ENCODE results near the gene TJP3. TPM values are rescaled to one million over a fixed set of nuclear protein-coding genes. Genes with fewer than 3 reads are reported as not detected.
"Not testable (repeated sequence)": the region's sequence is repeated elsewhere in the genome, so short reads cannot be mapped to it uniquely, and the experiment has no call there.

TJP3 gene
- total and polyA plus RNA-seq, 2 donors: 1.4 to 3.3 TPM

DNA sequence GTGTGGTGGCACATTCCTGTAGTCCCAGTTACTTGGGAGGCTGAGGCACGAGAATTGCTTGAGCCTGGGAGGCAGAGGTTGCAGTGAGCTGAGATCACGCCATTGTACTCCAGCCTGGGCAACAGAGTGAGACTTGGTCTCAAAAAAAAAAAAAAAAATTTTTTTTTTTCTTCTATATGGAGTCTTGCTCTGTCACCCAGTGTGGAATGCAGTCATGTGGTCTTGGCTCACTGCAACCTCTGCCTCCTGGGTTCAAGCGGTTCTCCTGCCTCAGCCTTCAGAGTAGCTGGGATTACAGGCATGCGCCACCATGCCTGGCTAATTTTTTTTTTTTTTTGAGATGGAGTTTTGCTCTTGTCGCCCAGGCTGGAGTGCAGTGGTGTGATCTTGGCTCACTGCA is 57.6 kb downstream of the TJP3 start:
- H3K27me3 ChIP-seq (ENCODE audit: control insufficient read depth in 2 of 2, insufficient read depth in 1 of 2, low read length in 1 of 2); DNase-seq (ENCODE audit: low read depth in 6 of 9, low spot score in 9 of 9); H3K4me3 ChIP-seq (ENCODE audit: low read length in 2 of 2); H3K9me3 ChIP-seq (ENCODE audit: control insufficient read depth in 2 of 2, insufficient read depth in 1 of 2, low read length in 1 of 2); H3K27ac ChIP-seq (ENCODE audit: low read depth in 1 of 2, low read length in 1 of 2): not testable (repeated sequence)
- 97% methylated on average over 5 of the region's 5 CpGs for WGBS
- Histone ChIP-seq H3K36me3 (ENCODE audit: control insufficient read depth in 2 of 2, insufficient read depth in 2 of 2, low read length in 1 of 2) (peaks cover 30 to 44% of the 10 kb centered on the region in 2 donors), H3K4me1 (ENCODE audit: control insufficient read depth in 2 of 2, insufficient read depth in 2 of 2, low read length in 2 of 2) (peaks cover 7 to 17% of the 10 kb centered on the region in 2 donors)

DNA sequence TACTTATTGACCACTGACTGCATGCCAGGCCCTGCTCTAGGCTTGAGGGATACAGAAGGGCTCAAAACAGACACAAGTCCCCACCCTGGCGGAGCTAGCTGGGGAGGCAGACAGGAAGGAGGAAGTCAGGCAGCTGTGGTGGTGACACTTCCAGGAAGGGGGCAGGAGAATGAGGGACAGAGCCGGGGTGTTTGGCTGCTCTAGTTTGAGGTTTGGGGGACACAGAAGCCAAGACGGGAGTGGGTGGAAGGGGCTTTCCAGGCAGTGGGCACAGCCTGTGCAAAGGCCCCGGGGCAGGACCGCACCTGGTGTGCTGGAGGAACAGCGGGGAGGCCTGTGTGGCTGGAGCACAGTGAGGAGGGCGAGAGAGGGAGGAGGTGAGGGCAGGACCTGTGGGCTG is 58.3 kb downstream of the TJP3 start:
- Histone ChIP-seq H3K9me3 (ENCODE audit: control insufficient read depth in 2 of 2, insufficient read depth in 1 of 2, low read length in 1 of 2) (no peaks in the 10 kb centered on the region), H3K27ac (ENCODE audit: low read depth in 1 of 2, low read length in 1 of 2) (no peak overlapping the region), H3K27me3 (ENCODE audit: control insufficient read depth in 2 of 2, insufficient read depth in 1 of 2, low read length in 1 of 2) (no peaks in the 10 kb centered on the region), H3K4me3 (ENCODE audit: low read length in 2 of 2) (no peak overlapping the region), H3K4me1 (ENCODE audit: control insufficient read depth in 2 of 2, insufficient read depth in 2 of 2, low read length in 2 of 2) (peaks cover 4 to 12% of the 10 kb centered on the region in 2 donors), H3K36me3 (ENCODE audit: control insufficient read depth in 2 of 2, insufficient read depth in 2 of 2, low read length in 1 of 2) (peaks cover 30 to 44% of the 10 kb centered on the region in 2 donors)
- 96% methylated on average over 7 of the region's 7 CpGs for WGBS
- DNase-seq (ENCODE audit: low read depth in 6 of 9, low spot score in 9 of 9): no peak

DNA sequence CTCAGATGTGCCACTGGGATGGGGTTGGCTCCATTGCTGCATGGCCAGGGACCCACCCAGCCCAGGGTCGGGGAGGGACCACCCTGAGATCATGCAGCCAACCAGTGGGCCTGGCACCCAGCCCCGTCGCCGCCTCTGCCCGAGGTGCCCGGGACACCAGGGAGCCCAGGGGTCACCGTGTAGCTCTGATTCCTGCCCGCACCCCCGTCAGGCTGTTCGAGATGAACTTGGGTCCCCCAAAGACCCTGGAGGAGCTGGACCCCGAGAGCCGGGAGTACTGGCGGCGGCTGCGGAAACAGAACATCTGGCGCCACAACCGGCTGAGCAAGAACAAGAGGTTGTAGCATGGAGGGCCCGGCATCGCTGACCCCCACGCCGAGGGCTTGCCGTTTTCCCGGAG is 58.9 kb downstream of the TJP3 start:
- Histone ChIP-seq H3K27ac (ENCODE audit: low read depth in 1 of 2, low read length in 1 of 2) (peak overlapping the region in 1 of 2 donors; percentile 9), H3K4me3 (ENCODE audit: low read length in 2 of 2) (no peak overlapping the region), H3K9me3 (ENCODE audit: control insufficient read depth in 2 of 2, insufficient read depth in 1 of 2, low read length in 1 of 2) (no peaks in the 10 kb centered on the region), H3K4me1 (ENCODE audit: control insufficient read depth in 2 of 2, insufficient read depth in 2 of 2, low read length in 2 of 2) (peaks cover 0 to 7% of the 10 kb centered on the region in 2 donors), H3K36me3 (ENCODE audit: control insufficient read depth in 2 of 2, insufficient read depth in 2 of 2, low read length in 1 of 2) (peaks cover 30 to 44% of the 10 kb centered on the region in 2 donors), H3K27me3 (ENCODE audit: control insufficient read depth in 2 of 2, insufficient read depth in 1 of 2, low read length in 1 of 2) (no peaks in the 10 kb centered on the region)
- no peak for DNase-seq (ENCODE audit: low read depth in 6 of 9, low spot score in 9 of 9)
- 99% methylated on average over 23 of the region's 23 CpGs for WGBS

DNA sequence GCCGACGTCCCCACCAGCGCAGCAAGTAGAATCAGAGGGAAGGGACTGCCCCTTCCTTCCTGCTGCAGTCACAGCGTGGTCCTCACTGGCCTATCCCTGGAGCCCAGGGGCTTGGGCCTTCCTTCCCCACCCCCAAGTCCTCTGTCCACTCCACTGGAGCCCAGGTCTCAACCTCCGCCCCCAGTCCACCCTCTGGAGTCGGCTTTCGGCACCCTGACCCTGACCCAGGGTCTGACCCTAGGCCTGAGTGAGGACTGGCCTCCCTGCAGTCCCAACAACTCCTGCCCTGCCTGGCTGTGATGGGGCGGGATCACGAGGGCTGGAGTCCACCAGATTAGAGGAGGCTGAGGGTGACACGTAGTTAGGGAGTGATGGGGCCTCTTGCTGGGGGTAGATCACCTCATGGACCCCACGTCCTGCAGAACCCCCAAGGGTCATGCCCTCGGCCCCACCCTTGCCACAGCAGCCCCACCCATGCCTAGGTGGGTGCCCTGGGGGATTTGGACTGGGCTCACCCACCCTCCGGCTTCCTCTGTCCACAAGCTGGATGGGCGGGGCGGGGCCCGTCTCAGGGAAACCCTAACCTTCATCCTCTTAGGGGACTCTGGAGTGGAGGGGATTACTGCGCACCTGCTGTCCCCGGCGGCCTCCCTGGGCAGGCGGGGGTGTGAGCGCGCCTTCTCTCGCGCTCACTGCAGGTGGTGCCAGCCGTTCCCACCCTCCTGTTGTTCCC is 60.0 kb downstream of the TJP3 start:
- no peak overlapping the region for H3K4me3 ChIP-seq (ENCODE audit: low read length in 2 of 2)
- peaks cover 0 to 4% of the 10 kb centered on the region in 2 donors for H3K4me1 ChIP-seq (ENCODE audit: control insufficient read depth in 2 of 2, insufficient read depth in 2 of 2, low read length in 2 of 2)
- H3K27ac ChIP-seq (ENCODE audit: low read depth in 1 of 2, low read length in 1 of 2): no peak overlapping the region
- DNase-seq (ENCODE audit: low read depth in 6 of 9, low spot score in 9 of 9): no peak
- H3K27me3 ChIP-seq (ENCODE audit: control insufficient read depth in 2 of 2, insufficient read depth in 1 of 2, low read length in 1 of 2): no peaks in the 10 kb centered on the region
- H3K9me3 ChIP-seq (ENCODE audit: control insufficient read depth in 2 of 2, insufficient read depth in 1 of 2, low read length in 1 of 2): no peaks in the 10 kb centered on the region
- peaks cover 30 to 44% of the 10 kb centered on the region in 2 donors for H3K36me3 ChIP-seq (ENCODE audit: control insufficient read depth in 2 of 2, insufficient read depth in 2 of 2, low read length in 1 of 2)
- WGBS: 95% methylated on average over 25 of the region's 25 CpGs

DNA sequence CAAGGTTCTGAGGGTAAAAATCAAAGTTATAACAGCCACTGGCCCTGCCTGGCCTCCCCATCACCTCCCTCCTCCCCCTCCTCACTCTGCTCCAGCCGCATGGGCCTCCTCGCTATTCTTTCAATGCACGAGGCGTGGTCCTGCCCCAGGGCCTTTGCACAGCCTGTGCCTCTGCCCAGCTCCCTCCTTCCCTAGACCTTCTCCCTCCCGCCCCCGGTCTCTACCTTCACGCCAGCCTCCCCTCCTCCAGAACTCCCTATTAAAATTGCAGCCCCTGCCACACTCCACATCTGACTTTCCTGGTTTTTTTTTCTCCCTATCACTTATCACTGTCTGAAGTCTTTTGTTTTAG is 60.5 kb downstream of the TJP3 start:
- peaks cover 30 to 44% of the 10 kb centered on the region in 2 donors for H3K36me3 ChIP-seq (ENCODE audit: control insufficient read depth in 2 of 2, insufficient read depth in 2 of 2, low read length in 1 of 2)
- no peak for DNase-seq (ENCODE audit: low read depth in 6 of 9, low spot score in 9 of 9)
- over 99% methylated on average over 7 of the region's 7 CpGs for WGBS

DNA sequence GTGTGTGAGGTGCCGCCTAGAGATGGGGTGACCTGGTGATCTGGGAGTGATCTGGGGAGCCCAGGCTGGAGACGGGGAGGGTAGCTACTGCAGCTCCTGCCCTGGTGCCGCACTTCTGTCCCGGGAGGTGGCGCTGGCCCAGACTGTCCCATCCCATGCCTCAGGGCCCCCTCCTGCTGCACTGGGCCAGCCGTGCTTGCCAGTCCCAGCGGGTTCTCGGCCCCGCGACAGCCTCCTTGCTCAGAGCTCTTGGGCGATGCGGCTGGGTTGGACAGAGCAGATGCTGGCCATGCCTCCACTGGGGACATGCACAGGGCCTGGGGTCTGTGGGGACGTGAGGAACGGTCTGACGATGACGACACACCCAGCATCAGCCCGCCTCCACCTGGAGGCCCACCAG is 61.3 kb downstream of the TJP3 start:
- no peak for DNase-seq (ENCODE audit: low read depth in 6 of 9, low spot score in 9 of 9)
- no peak overlapping the region for H3K4me3 ChIP-seq (ENCODE audit: low read length in 2 of 2)
- peaks cover 30 to 44% of the 10 kb centered on the region in 2 donors for H3K36me3 ChIP-seq (ENCODE audit: control insufficient read depth in 2 of 2, insufficient read depth in 2 of 2, low read length in 1 of 2)
- no peak overlapping the region for H3K27ac ChIP-seq (ENCODE audit: low read depth in 1 of 2, low read length in 1 of 2)
- WGBS: 96% methylated on average over 17 of the region's 17 CpGs
- no peaks in the 10 kb centered on the region for H3K4me1 ChIP-seq (ENCODE audit: control insufficient read depth in 2 of 2, insufficient read depth in 2 of 2, low read length in 2 of 2)
- no peaks in the 10 kb centered on the region for H3K9me3 ChIP-seq (ENCODE audit: control insufficient read depth in 2 of 2, insufficient read depth in 1 of 2, low read length in 1 of 2)
- H3K27me3 ChIP-seq (ENCODE audit: control insufficient read depth in 2 of 2, insufficient read depth in 1 of 2, low read length in 1 of 2): no peaks in the 10 kb centered on the region

More for the DNA sequence above, 60.5 kb downstream of the TJP3 start:
- Histone ChIP-seq H3K9me3 (ENCODE audit: control insufficient read depth in 2 of 2, insufficient read depth in 1 of 2, low read length in 1 of 2) (no peaks in the 10 kb centered on the region), H3K27ac (ENCODE audit: low read depth in 1 of 2, low read length in 1 of 2) (no peak overlapping the region), H3K27me3 (ENCODE audit: control insufficient read depth in 2 of 2, insufficient read depth in 1 of 2, low read length in 1 of 2) (no peaks in the 10 kb centered on the region), H3K4me1 (ENCODE audit: control insufficient read depth in 2 of 2, insufficient read depth in 2 of 2, low read length in 2 of 2) (no peaks in the 10 kb centered on the region), H3K4me3 (ENCODE audit: low read length in 2 of 2) (no peak overlapping the region)

DNA sequence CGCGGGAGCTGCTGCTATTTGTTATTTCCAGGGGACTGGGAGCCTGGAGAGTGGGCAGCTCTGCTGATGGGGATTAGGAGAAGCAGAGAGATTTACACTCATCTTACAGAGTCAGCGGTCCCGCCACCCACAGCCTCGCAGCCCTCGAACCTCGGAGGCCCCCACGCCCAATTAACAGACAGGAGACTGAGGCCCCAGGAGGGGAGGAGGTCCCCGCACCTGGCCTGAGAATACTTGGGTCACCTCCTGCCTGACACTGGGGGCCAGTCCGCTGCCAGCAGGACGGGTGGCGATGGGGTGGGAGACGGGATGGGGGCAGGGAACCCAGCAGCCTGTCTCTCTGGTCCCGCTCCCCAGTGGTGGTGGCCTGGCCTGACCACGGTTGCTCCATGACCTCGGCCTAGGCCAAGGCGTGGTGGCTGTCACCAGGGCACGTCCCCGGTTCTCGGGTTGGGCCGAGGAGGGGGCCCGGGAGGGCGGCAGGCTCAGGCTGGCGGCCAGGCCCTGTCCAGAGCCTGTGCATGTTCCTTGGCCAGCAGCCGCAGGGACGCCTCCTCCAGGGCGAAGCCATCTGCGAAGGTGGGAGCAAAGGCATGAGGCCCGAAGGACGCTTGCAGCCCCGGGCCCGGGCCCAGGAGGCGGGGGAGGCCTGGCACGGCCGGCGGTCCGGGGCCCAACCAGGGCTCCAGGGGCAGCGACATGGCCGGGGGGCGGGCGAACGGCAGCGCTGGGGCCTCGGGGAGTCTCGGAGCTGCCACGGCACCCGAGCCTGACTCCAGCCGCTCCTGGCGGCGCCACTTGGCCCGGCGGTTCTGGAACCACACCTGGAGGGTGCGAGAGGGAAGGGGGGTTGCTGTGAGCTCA is 62.2 kb downstream of the TJP3 start:
- no peaks in the 10 kb centered on the region for H3K27me3 ChIP-seq (ENCODE audit: control insufficient read depth in 2 of 2, insufficient read depth in 1 of 2, low read length in 1 of 2)
- no peak overlapping the region for H3K27ac ChIP-seq (ENCODE audit: low read depth in 1 of 2, low read length in 1 of 2)
- H3K36me3 ChIP-seq (ENCODE audit: control insufficient read depth in 2 of 2, insufficient read depth in 2 of 2, low read length in 1 of 2): peaks cover 26 to 40% of the 10 kb centered on the region in 2 donors
- 92% methylated on average over 53 of the region's 53 CpGs for WGBS
- no peaks in the 10 kb centered on the region for H3K4me1 ChIP-seq (ENCODE audit: control insufficient read depth in 2 of 2, insufficient read depth in 2 of 2, low read length in 2 of 2)
- DNase-seq (ENCODE audit: low read depth in 6 of 9, low spot score in 9 of 9): no peak
- no peak overlapping the region for H3K4me3 ChIP-seq (ENCODE audit: low read length in 2 of 2)
- no peaks in the 10 kb centered on the region for H3K9me3 ChIP-seq (ENCODE audit: control insufficient read depth in 2 of 2, insufficient read depth in 1 of 2, low read length in 1 of 2)

DNA sequence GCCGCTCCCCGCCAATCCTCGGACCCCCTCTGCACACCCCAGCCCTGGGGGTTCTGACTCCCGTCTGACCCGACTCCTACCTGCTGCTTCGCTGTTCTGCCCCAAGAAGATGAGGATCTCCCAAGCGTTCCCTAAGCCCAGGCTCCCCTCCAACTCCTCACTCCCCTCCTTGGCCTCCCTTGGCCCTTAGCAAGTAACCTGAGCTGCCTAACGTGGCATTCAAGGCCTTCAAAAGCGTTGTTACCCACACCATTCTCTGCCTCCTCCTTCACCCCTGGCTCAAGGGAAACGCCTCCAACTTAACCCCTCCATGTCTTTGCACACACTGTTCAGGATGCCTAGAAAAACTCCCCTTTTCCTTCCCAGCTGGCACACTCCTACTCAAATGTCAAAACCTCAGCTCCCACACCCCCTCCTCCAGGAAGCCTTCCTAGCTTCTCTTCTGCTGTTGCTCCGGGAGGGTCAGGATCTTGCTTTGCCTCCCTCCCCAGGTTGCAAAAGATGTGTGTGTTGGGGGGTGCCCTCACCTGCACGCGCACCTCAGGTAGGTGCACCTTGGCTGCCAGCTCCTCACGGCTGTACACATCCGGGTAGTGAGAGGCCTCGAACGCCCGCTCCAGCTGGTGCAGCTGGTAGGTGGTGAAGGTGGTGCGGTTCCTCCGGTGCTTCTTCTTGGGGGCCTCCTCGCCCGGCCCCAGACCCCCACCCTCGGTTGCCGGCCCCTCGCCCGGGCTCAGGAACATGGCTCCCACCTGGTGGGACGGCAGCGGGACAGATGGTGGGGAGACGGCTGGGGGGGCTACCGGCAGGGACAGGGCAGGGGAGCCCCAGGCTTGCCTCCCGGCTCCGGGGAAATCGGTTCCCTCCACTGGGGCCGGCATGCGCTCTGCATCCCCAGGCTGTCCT is 63.1 kb downstream of the TJP3 start:
- no peaks in the 10 kb centered on the region for H3K27me3 ChIP-seq (ENCODE audit: control insufficient read depth in 2 of 2, insufficient read depth in 1 of 2, low read length in 1 of 2)
- peaks cover 25 to 36% of the 10 kb centered on the region in 2 donors for H3K36me3 ChIP-seq (ENCODE audit: control insufficient read depth in 2 of 2, insufficient read depth in 2 of 2, low read length in 1 of 2)
- 94% methylated on average over 35 of the region's 35 CpGs for WGBS
- H3K4me1 ChIP-seq (ENCODE audit: control insufficient read depth in 2 of 2, insufficient read depth in 2 of 2, low read length in 2 of 2): no peaks in the 10 kb centered on the region
- DNase-seq (ENCODE audit: low read depth in 6 of 9, low spot score in 9 of 9): no peak
- no peak overlapping the region for H3K4me3 ChIP-seq (ENCODE audit: low read length in 2 of 2)
- no peak overlapping the region for H3K27ac ChIP-seq (ENCODE audit: low read depth in 1 of 2, low read length in 1 of 2)
- H3K9me3 ChIP-seq (ENCODE audit: control insufficient read depth in 2 of 2, insufficient read depth in 1 of 2, low read length in 1 of 2): no peaks in the 10 kb centered on the region

Data from thymus (tissue), 11 donors.